Stimulated activated naive CD4-positive, alpha-beta T cell treated with Interleukin-2 at 50 U/mL for 16 hours (primary cell): ENCODE data around the gene SHLD1.
"Not testable (repeated sequence)": the region's sequence is repeated elsewhere in the genome, so short reads cannot be mapped to it uniquely, and the experiment has no call there.

Experiments
- DNase-seq: peaks from one replicate; lab custom pipeline; 2025; lab: John Stamatoyannopoulos, UW

The SHLD1 gene

GRCh38 chr20:5749952-5750779 lies at the start of gene SHLD1:
Gene SHLD1, plus strand, starts transcription at chr20:5750401. Its CDS starts 22,465 bp downstream, at chr20:5772866.
- DNase-seq, result peak; percentile 80

GRCh38 chr20:5702339-5702738 lies 47.9 kb upstream of the SHLD1 start:
- DNase-seq, result not testable (repeated sequence)

GRCh38 chr20:5703681-5704101 lies 46.5 kb upstream of the SHLD1 start:
- DNase-seq, result no peak

GRCh38 chr20:5705827-5706226 lies 44.4 kb upstream of the SHLD1 start:
- DNase-seq, result no peak

- DNase-seq, result no peak
Observed at GRCh38 chr20:5706797-5707196, 43.4 kb upstream of the SHLD1 start.

- DNase-seq, result no peak
Observed at GRCh38 chr20:5710551-5710950, 39.6 kb upstream of the SHLD1 start.

- DNase-seq, result peak; percentile 52
Observed at GRCh38 chr20:5714261-5715041, 35.8 kb upstream of the SHLD1 start.

- DNase-seq, result no peak
Observed at GRCh38 chr20:5715071-5715841, 34.9 kb upstream of the SHLD1 start.

GRCh38 chr20:5716953-5717352 lies 33.2 kb upstream of the SHLD1 start:
- no peak for DNase-seq

- no peak for DNase-seq
Observed at GRCh38 chr20:5718896-5719595, 31.2 kb upstream of the SHLD1 start.

- no peak for DNase-seq
Observed at GRCh38 chr20:5719861-5720403, 30.3 kb upstream of the SHLD1 start.

GRCh38 chr20:5720696-5721095 lies 29.5 kb upstream of the SHLD1 start:
- no peak for DNase-seq

GRCh38 chr20:5721356-5721755 lies 28.8 kb upstream of the SHLD1 start:
- not testable (repeated sequence) for DNase-seq

GRCh38 chr20:5722927-5723326 lies 27.3 kb upstream of the SHLD1 start:
- DNase-seq, result no peak

- not testable (repeated sequence) for DNase-seq
Observed at GRCh38 chr20:5725183-5725463, 25.1 kb upstream of the SHLD1 start.

- no peak for DNase-seq
Observed at GRCh38 chr20:5727018-5727515, 23.1 kb upstream of the SHLD1 start.

- DNase-seq, result no peak
Observed at GRCh38 chr20:5729348-5729747, 20.9 kb upstream of the SHLD1 start.

GRCh38 chr20:5730131-5730530 lies 20.1 kb upstream of the SHLD1 start:
- DNase-seq, result no peak

GRCh38 chr20:5731753-5732366 lies 18.3 kb upstream of the SHLD1 start:
- DNase-seq, result no peak

- DNase-seq, result no peak
Observed at GRCh38 chr20:5734602-5735001, 15.6 kb upstream of the SHLD1 start.
